Thyroid gland (tissue), 4 donors: ENCODE data around the gene LILRA6.

Experiments used
- POLR2A ChIP-seq, 2 donors: fragments of 450-650 bp; IDR thresholded peaks; one replicate each; pipeline ENCODE4 v1.6.1; 2017; ENCODE audit warnings: antibody characterized with exemption in 2 of 2, mild to moderate bottlenecking in 2 of 2, moderate library complexity in 1 of 2
- TF ChIP-seq, protein P1 (sequence below), 6 experiments: fragments of 200-600 bp in 3 of 6; fragments of 450-650 bp in 3 of 6; sonication (generic) in 3 of 6; IDR thresholded peaks; one replicate each; pipeline ENCODE4 v1.5.1; 2016 to 2019; ENCODE audit warnings: antibody characterized with exemption in 6 of 6, mild to moderate bottlenecking in 2 of 6, inconsistent platforms in 1 of 6, moderate library complexity in 1 of 6

- peak in 1 of 2 donors; percentile 76 for TF ChIP-seq POLR2A (IDR thresholded peaks at IDR 0.05)
- TF ChIP-seq, protein P1, sequence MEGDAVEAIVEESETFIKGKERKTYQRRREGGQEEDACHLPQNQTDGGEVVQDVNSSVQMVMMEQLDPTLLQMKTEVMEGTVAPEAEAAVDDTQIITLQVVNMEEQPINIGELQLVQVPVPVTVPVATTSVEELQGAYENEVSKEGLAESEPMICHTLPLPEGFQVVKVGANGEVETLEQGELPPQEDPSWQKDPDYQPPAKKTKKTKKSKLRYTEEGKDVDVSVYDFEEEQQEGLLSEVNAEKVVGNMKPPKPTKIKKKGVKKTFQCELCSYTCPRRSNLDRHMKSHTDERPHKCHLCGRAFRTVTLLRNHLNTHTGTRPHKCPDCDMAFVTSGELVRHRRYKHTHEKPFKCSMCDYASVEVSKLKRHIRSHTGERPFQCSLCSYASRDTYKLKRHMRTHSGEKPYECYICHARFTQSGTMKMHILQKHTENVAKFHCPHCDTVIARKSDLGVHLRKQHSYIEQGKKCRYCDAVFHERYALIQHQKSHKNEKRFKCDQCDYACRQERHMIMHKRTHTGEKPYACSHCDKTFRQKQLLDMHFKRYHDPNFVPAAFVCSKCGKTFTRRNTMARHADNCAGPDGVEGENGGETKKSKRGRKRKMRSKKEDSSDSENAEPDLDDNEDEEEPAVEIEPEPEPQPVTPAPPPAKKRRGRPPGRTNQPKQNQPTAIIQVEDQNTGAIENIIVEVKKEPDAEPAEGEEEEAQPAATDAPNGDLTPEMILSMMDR (IDR thresholded peaks at IDR 0.05) = no peak
Measured at GRCh38 chr19:54191011-54191810, 51.4 kb downstream of the LILRA6 start, which contains the start of gene TSEN34.
